ENCODE measurements around the gene FYN.

DNA sequence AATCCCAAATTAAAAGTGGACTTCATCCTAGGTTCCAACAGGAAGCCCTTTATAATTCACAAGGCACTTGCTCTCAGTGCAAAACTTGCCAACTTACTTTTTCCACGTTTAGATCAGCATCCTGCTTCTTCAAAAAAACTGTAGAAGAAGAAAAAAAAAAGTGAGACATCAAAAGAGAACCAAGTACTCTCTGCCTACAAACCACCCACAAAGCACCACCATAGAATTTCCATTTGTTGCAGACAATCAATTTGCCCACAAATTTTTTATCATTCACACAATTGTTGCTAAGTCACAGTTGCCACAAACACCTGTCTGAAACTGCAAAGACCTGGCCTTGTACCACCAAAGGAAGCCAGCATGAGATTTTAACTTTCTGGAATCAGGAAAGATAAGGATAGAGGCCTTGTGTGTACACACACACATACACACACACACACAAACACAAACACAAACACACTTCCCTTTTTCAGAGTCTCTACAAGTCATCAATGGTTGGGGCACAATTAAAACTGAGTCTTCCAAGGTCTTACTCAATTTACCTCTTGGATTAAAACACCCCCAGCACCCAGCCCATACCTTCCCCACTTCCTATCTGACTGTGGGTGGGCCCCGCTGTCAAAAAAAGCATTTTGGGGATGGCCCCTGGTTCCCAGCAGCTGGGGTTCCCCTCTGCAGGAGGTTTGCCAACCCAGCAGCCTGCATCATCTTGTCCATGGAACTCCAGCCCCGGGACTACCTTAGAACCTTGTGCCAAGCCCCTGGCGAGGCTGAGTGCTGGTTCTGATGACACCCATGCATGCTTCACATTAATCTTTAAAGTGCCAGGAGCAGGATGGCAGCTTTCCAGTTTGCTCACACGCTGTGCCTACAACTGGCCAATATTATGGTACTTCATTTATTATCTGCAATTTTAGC is 26.5 kb downstream of the FYN start:
- TF ChIP-seq, protein P1, sequence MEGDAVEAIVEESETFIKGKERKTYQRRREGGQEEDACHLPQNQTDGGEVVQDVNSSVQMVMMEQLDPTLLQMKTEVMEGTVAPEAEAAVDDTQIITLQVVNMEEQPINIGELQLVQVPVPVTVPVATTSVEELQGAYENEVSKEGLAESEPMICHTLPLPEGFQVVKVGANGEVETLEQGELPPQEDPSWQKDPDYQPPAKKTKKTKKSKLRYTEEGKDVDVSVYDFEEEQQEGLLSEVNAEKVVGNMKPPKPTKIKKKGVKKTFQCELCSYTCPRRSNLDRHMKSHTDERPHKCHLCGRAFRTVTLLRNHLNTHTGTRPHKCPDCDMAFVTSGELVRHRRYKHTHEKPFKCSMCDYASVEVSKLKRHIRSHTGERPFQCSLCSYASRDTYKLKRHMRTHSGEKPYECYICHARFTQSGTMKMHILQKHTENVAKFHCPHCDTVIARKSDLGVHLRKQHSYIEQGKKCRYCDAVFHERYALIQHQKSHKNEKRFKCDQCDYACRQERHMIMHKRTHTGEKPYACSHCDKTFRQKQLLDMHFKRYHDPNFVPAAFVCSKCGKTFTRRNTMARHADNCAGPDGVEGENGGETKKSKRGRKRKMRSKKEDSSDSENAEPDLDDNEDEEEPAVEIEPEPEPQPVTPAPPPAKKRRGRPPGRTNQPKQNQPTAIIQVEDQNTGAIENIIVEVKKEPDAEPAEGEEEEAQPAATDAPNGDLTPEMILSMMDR (IDR thresholded peaks at IDR 0.05; ENCODE audit: control extremely low read depth in 1 of 3, insufficient read depth in 1 of 3, low read depth in 1 of 3, low read length in 3 of 3), result no peak
- TF ChIP-seq JUN (IDR thresholded peaks at IDR 0.05; ENCODE audit: low read depth, low read length), result no peak
- TF ChIP-seq TEAD4 (IDR thresholded peaks at IDR 0.05; ENCODE audit: low read depth, low read length), result no peak
- no peak for TF ChIP-seq BRCA1 (IDR thresholded peaks at IDR 0.05; ENCODE audit: low read depth, low read length)
- no peak for TF ChIP-seq EP300 (IDR thresholded peaks at IDR 0.05; ENCODE audit: borderline replicate concordance in 1 of 2, low read depth in 2 of 2, low read length in 2 of 2)
- no peak for TF ChIP-seq POLR2A (IDR thresholded peaks at IDR 0.05; ENCODE audit: control extremely low read depth in 1 of 2, low read depth in 2 of 2, low read length in 2 of 2)
- TF ChIP-seq GABPA (IDR thresholded peaks at IDR 0.05; ENCODE audit: borderline replicate concordance, insufficient read depth, low read length), result no peak
- TF ChIP-seq EZH2 (IDR thresholded peaks at IDR 0.05; ENCODE audit: low read depth, low read length, severe bottlenecking), result no peak
- TF ChIP-seq, protein P2, sequence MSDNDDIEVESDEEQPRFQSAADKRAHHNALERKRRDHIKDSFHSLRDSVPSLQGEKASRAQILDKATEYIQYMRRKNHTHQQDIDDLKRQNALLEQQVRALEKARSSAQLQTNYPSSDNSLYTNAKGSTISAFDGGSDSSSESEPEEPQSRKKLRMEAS (IDR thresholded peaks at IDR 0.05), result no peak
